A549 (cell line): Measurements from ENCODE around the gene NOC3L. TPM values are rescaled to one million over a fixed set of nuclear protein-coding genes. Genes with fewer than 3 reads are reported as not detected.

Source experiments
- ATAC-seq, 2 experiments: fragments of 200-7000 bp in 1 of 2; fragments of >200 bp in 1 of 2; cut with Nextera tagmentation in 1 of 2; cut with Tn5 transposase in 1 of 2; 3 replicates each; pipeline versions ENCODE4 v1.8.0 to v1.9.1; 2018 to 2020; ENCODE audit warnings: mild to moderate bottlenecking in 1 of 2, moderate library complexity in 1 of 2
- CTCF ChIA-PET: fragments of 300-600 bp; sonication (Branson Sonifier 250); formaldehyde crosslinking; extraction: SDS; loops from one replicate; lab custom pipeline; 2021; ENCODE audit warnings: antibody characterized with exemption, inconsistent platforms; lab: Yijun Ruan, JAX
- POLR2A ChIA-PET: fragments of 350-600 bp; formaldehyde crosslinking; extraction: SDS; loops from one replicate; lab custom pipeline; 2021; ENCODE audit warnings: antibody characterized with exemption, inconsistent platforms; lab: Yijun Ruan, JAX
- DNase-seq, 2 experiments: peaks; one replicate each; pipeline versions ENCODE4 v3.0.0 to v3.0.0-alpha.2; 2011 to 2016; ENCODE audit warnings: low read depth in 1 of 2, low spot score in 1 of 2
- FAIRE-seq: peaks from 2 replicates; lab custom pipeline; 2011; peaks lifted over from hg19 to GRCh38; lab: Jason Lieb, UNC
- H3K27ac ChIP-seq, 2 experiments: fragments of >200 bp; sonication (Bioruptor Twin); formaldehyde crosslinking; 3 replicates each; pipeline ENCODE4 v1.5.1; 2016 to 2017
- H3K4me1 ChIP-seq: fragments of >200 bp; sonication (Bioruptor Twin); formaldehyde crosslinking; 3 replicates; pipeline ENCODE4 v1.6.1; 2016
- H3K4me2 ChIP-seq: fragments of >200 bp; sonication (Bioruptor Twin); formaldehyde crosslinking; 3 replicates; pipeline ENCODE4 v1.6.1; 2016
- H3K4me3 ChIP-seq: fragments of >200 bp; sonication (Bioruptor Twin); formaldehyde crosslinking; 3 replicates; pipeline ENCODE4 v1.5.1; 2016
- H3K9me3 ChIP-seq: fragments of >200 bp; sonication (Bioruptor Twin); formaldehyde crosslinking; 3 replicates; pipeline ENCODE4 v1.6.1; 2016
- BHLHE40 ChIP-seq: IDR thresholded peaks from 2 replicates; pipeline ENCODE4 v1.6.1; 2012; ENCODE audit warnings: low read depth, low read length, inconsistent platforms
- CEBPB ChIP-seq, 2 experiments: fragments of >200 bp in 1 of 2; sonication (Bioruptor Twin) in 1 of 2; formaldehyde crosslinking in 1 of 2; IDR thresholded peaks; 2 replicates each; pipeline ENCODE4 v1.6.1; 2012 to 2016
- E2F6 ChIP-seq: IDR thresholded peaks from 2 replicates; pipeline ENCODE4 v1.6.1; 2012; ENCODE audit warnings: low read depth, borderline replicate concordance
- EHF ChIP-seq: fragments of 250-450 bp; sonication (Bioruptor Pico); IDR thresholded peaks from 2 replicates; pipeline ENCODE4 v1.5.0; 2020; ENCODE audit warnings: mild to moderate bottlenecking
- ELK1 ChIP-seq: fragments of 150-350 bp; IDR thresholded peaks from 2 replicates; pipeline ENCODE4 v1.6.1; 2014; ENCODE audit warnings: low read depth, mild to moderate bottlenecking, low read length
- EP300 ChIP-seq, 2 experiments: fragments of >200 bp; sonication (Bioruptor Twin); formaldehyde crosslinking; IDR thresholded peaks; 2 replicates in 1 of 2; 3 replicates in 1 of 2; pipeline ENCODE4 v1.6.1; 2016 to 2017
- ESRRA ChIP-seq: fragments of 150-350 bp; IDR thresholded peaks from 2 replicates; pipeline ENCODE4 v1.6.1; 2014; ENCODE audit warnings: mild to moderate bottlenecking, low read length, borderline replicate concordance
- FOSL2 ChIP-seq, 2 experiments: fragments of 450-650 bp in 1 of 2; fragments of >200 bp in 1 of 2; sonication (Bioruptor Twin) in 1 of 2; formaldehyde crosslinking; IDR thresholded peaks; 2 replicates each; pipeline versions ENCODE4 v1.5.0 to v1.6.1; 2016 to 2020; ENCODE audit warnings: mild to moderate bottlenecking in 1 of 2, moderate library complexity in 1 of 2
- FOXS1 ChIP-seq: fragments of 250-450 bp; sonication (Bioruptor Pico); IDR thresholded peaks from 2 replicates; pipeline ENCODE4 v1.5.0; 2020; ENCODE audit warnings: mild to moderate bottlenecking, moderate library complexity
- HDAC2 ChIP-seq: fragments of 200-600 bp; sonication (generic); IDR thresholded peaks from 2 replicates; pipeline ENCODE4 v1.6.1; 2016
- HES2 ChIP-seq: fragments of >200 bp; sonication (Bioruptor Twin); formaldehyde crosslinking; IDR thresholded peaks from 2 replicates; pipeline ENCODE4 v1.6.1; 2016
- HMGXB4 ChIP-seq: fragments of 250-450 bp; sonication (Bioruptor Pico); IDR thresholded peaks from 2 replicates; pipeline ENCODE4 v1.5.0; 2021; ENCODE audit warnings: mild to moderate bottlenecking, moderate library complexity, borderline replicate concordance
- HOXB13 ChIP-seq: fragments of 250-450 bp; sonication (Bioruptor Pico); IDR thresholded peaks from 2 replicates; pipeline ENCODE4 v1.5.0; 2020; ENCODE audit warnings: low read depth, mild to moderate bottlenecking, moderate library complexity
- HOXB5 ChIP-seq: fragments of 250-450 bp; sonication (Bioruptor Pico); IDR thresholded peaks from 2 replicates; pipeline ENCODE4 v1.5.0; 2020; ENCODE audit warnings: mild to moderate bottlenecking, moderate library complexity
- JUNB ChIP-seq: fragments of >200 bp; sonication (Bioruptor Twin); formaldehyde crosslinking; IDR thresholded peaks from 2 replicates; pipeline ENCODE4 v1.6.1; 2016
- KDM1A ChIP-seq: fragments of 200-600 bp; sonication (generic); IDR thresholded peaks from 2 replicates; pipeline ENCODE4 v1.6.1; 2016; ENCODE audit warnings: low read depth, mild to moderate bottlenecking
- KDM5A ChIP-seq: fragments of 200-600 bp; sonication (generic); IDR thresholded peaks from 2 replicates; pipeline ENCODE4 v1.6.1; 2016; ENCODE audit warnings: antibody characterized with exemption, mild to moderate bottlenecking
- MAFK ChIP-seq: fragments of 450-650 bp; IDR thresholded peaks from 2 replicates; pipeline ENCODE4 v1.6.1; 2014; ENCODE audit not compliant: partially characterized antibody
- MAX ChIP-seq: IDR thresholded peaks from 2 replicates; pipeline ENCODE4 v1.6.1; 2012
- MAZ ChIP-seq: fragments of 150-350 bp; IDR thresholded peaks from 2 replicates; pipeline ENCODE4 v1.6.1; 2014; ENCODE audit warnings: antibody characterized with exemption, low read depth, low read length, borderline replicate concordance
- MYC ChIP-seq: IDR thresholded peaks from 2 replicates; pipeline ENCODE4 v1.6.1; 2012; ENCODE audit warnings: mild to moderate bottlenecking, inconsistent platforms, low read length, improper control_type of control experiment, borderline replicate concordance
- NFE2L2 ChIP-seq: fragments of 150-350 bp; conservative IDR thresholded peaks from 2 replicates; pipeline ENCODE4 v1.6.1; 2014; ENCODE audit warnings: low read length
- PBX3 ChIP-seq: IDR thresholded peaks from 2 replicates; pipeline ENCODE4 v1.6.1; 2012
- PHF8 ChIP-seq: fragments of 200-600 bp; sonication (generic); IDR thresholded peaks from 2 replicates; pipeline ENCODE4 v1.6.1; 2016; ENCODE audit warnings: low read depth, mild to moderate bottlenecking, antibody characterized with exemption, moderate library complexity, borderline replicate concordance
- POLR2AphosphoS2 ChIP-seq: conservative IDR thresholded peaks from 2 replicates; pipeline ENCODE4 v1.6.1; 2012; ENCODE audit warnings: low read length, improper control_type of control experiment, inconsistent platforms
- RCOR1 ChIP-seq: fragments of 150-350 bp; IDR thresholded peaks from 2 replicates; pipeline ENCODE4 v1.6.1; 2014; ENCODE audit warnings: antibody characterized with exemption, low read length, low read depth
- REST ChIP-seq: fragments of 200-600 bp; sonication (generic); IDR thresholded peaks from 2 replicates; pipeline ENCODE4 v1.6.1; 2016; ENCODE audit warnings: antibody characterized with exemption, mild to moderate bottlenecking, moderate library complexity
- SREBF2 ChIP-seq: fragments of 450-650 bp; IDR thresholded peaks from 2 replicates; pipeline ENCODE4 v1.6.1; 2014; ENCODE audit warnings: mild to moderate bottlenecking, moderate library complexity
- TFCP2L1 ChIP-seq: fragments of 250-450 bp; sonication (Bioruptor Pico); IDR thresholded peaks from 2 replicates; pipeline ENCODE4 v1.5.0; 2021; ENCODE audit warnings: mild to moderate bottlenecking
- ZC3H11A ChIP-seq: fragments of 450-650 bp; IDR thresholded peaks from 2 replicates; pipeline ENCODE4 v1.6.1; 2014; ENCODE audit warnings: antibody characterized with exemption, mild to moderate bottlenecking
- ZNF302 ChIP-seq: fragments of 250-450 bp; sonication (Bioruptor Pico); IDR thresholded peaks from 2 replicates; pipeline ENCODE4 v1.9.0; 2021; ENCODE audit warnings: inconsistent platforms, mild to moderate bottlenecking, moderate library complexity
- WGBS: methylation state at CpG from one replicate; pipeline ENCODE4 v1.1.6; 2017; ENCODE audit errors: missing lambda C conversion rate; 5-methylcytosine and 5-hydroxymethylcytosine counted together
- polyA plus RNA-seq, 4 experiments: library from polyadenylated mRNA; depleted of rRNA in 3 of 4; stranded (reverse); fragments of >200 nt; fragmentation: RNase III in 1 of 4; extraction: RNeasy Plus Mini Kit Qiagen cat#74134 plus additional on column Dnase treatment in 1 of 4; gene quantifications; 2 replicates in 3 of 4; 3 replicates in 1 of 4; pipeline ENCODE4 v1.2.3, GENCODE V29; 2011 to 2017

The NOC3L gene
- polyA plus RNA-seq, 2 of the 4 experiments (the other 2 are of a cell fraction) = 23.1 to 41.9 TPM

- TF ChIP-seq FOSL2 (IDR thresholded peaks at IDR 0.05) (no peak), FOSL2 (CRISPR knock-in tag; IDR thresholded peaks at IDR 0.05) (no peak), EP300 (IDR thresholded peaks at IDR 0.05) (no peak), HES2 (no peak), REST (no peak), HOXB5 (CRISPR knock-in tag) (no peak), HMGXB4 (CRISPR knock-in tag) (no peak), POLR2AphosphoS2 (no peak), PBX3 (no peak), SREBF2 (no peak), MAFK (no peak), NFE2L2 (no peak), JUNB (no peak), RCOR1 (no peak), MAX (no peak), BHLHE40 (no peak), ZNF302 (CRISPR knock-in tag) (no peak), E2F6 (no peak), CEBPB (IDR thresholded peaks at IDR 0.05) (no peak), KDM5A (no peak), HOXB13 (CRISPR knock-in tag) (no peak)
- DNase-seq = no peak
- ATAC-seq = no peak
- ChIA-PET POLR2A (no interaction called here), CTCF (interaction anchor here (1.8 kb wide), 1 partner anchor 387 kb away, joined by 3 read pairs; no protein-coding TSS in a partner anchor)
- H3K4me1 ChIP-seq = no peaks in the 10 kb centered on the region
- no peaks in the 10 kb centered on the region for H3K9me3 ChIP-seq
- H3K27ac ChIP-seq = no peak overlapping the region
- FAIRE-seq = no peak
- H3K4me3 ChIP-seq = no peak overlapping the region
- WGBS = 85% methylated on average over 1 of the region's 1 CpG
- H3K4me2 ChIP-seq = no peak overlapping the region
Measured at GRCh38 chr10:94303929-94304328, 58.8 kb downstream of the NOC3L start.

- DNase-seq (no peak), FAIRE-seq (no peak), ATAC-seq (no peak)
- CTCF ChIA-PET = interaction anchor here (1.7 kb wide), 1 partner anchor 20 kb away, joined by 8 read pairs; no protein-coding TSS in a partner anchor
- no peak overlapping the region for H3K4me2 ChIP-seq
- no peaks in the 10 kb centered on the region for H3K9me3 ChIP-seq
- H3K27ac ChIP-seq = no peak overlapping the region
- H3K4me1 ChIP-seq = no peaks in the 10 kb centered on the region
- TF ChIP-seq KDM1A = no peak
- no peak for TF ChIP-seq MAZ
- no peak for TF ChIP-seq TFCP2L1 (CRISPR knock-in tag)
- no peak for TF ChIP-seq ZNF302 (CRISPR knock-in tag)
- no peak for TF ChIP-seq CEBPB (IDR thresholded peaks at IDR 0.05)
- no peak for TF ChIP-seq HDAC2
- no peak for TF ChIP-seq ZC3H11A
- no peak for TF ChIP-seq MYC
- no peak for TF ChIP-seq FOXS1
- no peak for TF ChIP-seq ELK1
- TF ChIP-seq ESRRA = no peak
- TF ChIP-seq PHF8 = no peak
- no peak for TF ChIP-seq EHF
- WGBS = 97% methylated on average over 3 of the region's 3 CpGs
- H3K4me3 ChIP-seq = no peak overlapping the region
- POLR2A ChIA-PET = no interaction called here
Measured at GRCh38 chr10:94300042-94300441, 62.7 kb downstream of the NOC3L start.
